HG03575 (cell line): ENCODE measurements around the gene ATP1A3.
"Not testable (repeated sequence)": the region's sequence is repeated elsewhere in the genome, so short reads cannot be mapped to it uniquely, and the experiment has no call there.

Experiments
- ATAC-seq: cut with Tn5 transposase; IDR thresholded peaks from one replicate; pipeline ENCODE4 v1.9.1; 2021; ENCODE audit not compliant: unreplicated experiment, insufficient number of reproducible peaks, low FRiP score; ENCODE audit errors: extremely low read depth

ATP1A3 gene

DNA sequence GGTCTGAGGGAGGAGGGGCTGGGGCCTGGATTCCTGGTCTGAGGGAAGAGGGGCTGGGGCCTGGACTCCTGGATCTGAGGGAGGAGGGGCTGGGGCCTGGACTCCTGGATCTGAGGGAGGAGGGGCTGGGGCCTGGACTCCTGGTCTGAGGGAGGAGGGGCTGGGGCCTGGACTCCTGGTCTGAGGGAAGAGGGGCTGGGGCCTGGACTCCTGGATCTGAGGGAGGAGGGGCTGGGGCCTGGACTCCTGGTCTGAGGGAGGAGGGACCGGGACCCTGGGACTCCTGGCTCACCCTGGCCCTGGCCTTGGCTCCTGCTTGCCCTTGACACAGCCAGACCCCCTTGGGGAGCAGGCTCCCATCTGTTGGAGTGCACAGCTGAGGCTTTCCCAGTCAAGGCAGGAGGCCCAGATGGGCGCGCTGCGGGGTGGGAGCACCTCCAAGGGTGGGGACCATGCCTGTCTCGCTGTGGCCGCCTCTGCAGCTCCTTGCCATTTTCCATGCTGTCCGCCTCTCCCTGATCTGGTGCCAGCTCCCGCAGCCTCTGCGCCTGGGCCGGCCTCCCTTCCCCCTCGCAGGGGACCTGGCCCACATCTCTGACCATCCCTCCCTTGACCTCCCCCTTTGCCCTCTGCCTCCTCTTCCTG is 2.0 kb downstream of the ATP1A3 start:
- ATAC-seq: not testable (repeated sequence)

DNA sequence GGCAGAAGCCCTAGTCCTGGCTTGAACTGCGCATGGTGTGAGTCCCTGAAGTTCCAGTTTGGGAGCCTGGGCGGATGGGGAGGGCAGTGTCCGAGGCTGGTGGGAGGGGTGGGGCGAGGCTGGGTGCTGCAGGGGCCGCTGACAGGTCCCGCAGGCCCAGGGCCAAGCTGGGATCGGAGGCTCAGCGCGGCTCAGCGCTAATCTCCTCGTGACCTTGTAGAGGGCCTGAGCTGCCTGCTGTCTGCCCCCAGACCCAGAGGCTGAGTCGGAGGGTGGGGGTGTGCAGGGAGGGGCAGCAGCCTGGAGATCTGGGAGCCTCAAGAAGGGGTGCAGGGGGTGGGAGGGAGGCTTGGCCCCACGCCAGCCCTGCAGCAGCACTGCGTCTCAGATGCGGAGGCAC is 3.0 kb downstream of the ATP1A3 start:
- ATAC-seq: no peak

DNA sequence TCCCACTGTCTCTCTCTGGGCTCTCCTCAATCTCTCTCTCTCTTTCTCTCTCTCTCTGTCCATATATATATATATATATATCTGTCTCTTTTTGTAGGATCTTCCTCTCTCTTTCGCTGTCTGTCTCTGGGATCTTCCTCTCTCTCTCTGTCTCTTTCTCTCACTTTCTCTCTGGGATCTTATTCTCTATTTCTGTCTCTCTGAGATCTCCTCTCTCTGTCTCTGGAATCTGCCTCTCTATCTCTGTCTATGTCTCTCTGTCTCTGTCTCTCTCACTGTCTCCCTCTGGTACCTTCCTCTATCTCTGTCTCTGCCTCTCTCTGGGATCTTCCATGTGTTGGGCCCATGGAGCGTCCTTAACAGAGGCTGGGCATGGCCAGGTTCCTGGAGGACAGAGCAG is 3.4 kb downstream of the ATP1A3 start:
- no peak for ATAC-seq

DNA sequence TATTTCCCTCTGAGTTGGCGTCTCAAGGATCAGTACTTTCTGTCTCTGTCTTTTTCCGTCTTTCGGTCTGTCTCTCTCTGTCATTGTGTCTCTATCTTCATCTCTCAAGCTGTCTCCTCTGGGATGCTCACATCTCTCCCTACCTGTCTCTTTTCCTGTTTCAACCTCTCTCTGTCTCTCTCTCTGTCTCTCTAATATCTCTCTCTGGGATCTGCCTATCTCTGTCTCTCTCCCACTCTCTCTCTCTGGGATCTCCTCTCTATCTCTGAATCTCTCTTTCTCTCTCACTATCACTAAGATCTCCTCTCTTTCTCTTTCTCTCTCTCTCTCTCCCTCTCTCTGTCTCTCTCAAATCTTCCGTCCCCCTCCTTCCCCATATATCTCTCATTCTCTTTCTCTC is 4.0 kb downstream of the ATP1A3 start:
- ATAC-seq: no peak

DNA sequence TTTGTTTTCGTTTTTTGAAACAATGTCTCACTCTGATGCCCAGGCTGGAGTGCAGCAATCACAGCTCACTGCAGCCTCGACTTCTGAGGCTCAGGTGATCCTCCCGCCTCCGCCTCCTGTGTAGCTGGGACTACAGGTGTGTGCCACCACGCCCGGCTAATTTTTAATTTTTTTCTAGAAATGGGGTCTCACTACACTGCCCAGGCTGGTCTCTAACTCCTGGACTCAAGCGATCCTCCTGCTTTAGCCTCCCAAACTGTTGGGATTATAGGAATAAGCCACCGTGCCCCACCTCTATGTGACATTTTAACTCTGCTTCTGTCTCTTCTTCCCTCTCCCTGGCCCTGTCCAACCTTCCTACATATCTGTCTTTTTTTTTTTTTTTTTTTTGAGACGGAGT is 5.1 kb downstream of the ATP1A3 start:
- ATAC-seq: no peak

DNA sequence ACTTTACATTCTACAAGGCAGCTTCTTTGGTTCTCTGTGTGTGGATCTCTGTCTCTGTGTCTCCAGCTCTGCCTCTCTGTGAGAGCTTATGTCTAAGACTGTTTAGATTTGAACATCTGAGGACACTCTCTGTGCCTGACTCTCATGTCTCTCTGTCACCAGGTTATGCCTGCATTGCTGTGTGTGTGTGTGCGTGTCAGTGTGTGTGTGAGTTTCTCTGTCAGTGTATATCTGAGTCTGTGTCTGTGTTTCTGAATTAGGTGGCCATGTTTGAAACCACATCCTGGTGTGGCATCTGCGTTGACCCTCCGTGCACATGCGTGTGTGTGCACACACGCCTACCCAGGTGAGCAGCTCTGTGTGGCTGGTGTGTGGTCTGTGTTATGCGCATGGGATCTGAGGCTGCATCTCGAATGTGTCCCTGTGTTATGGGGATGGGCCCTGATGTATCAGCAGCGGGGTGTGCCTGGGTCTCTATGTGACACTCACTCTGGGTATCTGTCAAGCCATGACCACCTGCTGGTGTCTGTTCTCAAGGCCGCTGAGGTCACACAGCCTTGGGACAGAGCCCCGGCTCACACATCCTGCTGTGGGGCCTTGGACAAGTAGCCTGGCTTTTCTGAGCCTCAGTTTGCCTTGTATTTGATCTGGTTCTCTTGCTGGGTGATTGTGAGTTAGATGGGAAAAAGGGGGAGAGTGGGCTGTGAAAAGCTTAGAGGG is 6.7 kb downstream of the ATP1A3 start:
- ATAC-seq: no peak

DNA sequence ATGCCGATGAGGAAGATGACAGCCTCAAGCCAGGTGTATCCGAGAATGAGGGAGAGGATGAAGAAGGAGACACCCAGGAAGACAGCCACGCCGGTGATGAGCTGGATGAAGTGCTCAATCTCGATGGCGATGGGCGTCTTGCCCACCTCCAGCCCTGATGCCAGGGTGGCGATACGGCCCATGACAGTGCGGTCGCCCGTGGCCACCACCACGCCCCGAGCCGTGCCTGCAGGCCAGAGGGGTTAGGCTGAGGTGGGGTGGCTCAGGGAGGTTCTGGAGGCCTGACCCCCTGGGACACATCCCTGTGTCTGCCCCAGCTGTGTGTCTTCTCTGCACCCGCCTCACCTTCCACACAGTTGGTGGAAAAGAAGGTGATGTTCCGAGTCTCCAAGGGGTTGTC is 9.1 kb downstream of the ATP1A3 start:
- no peak for ATAC-seq

DNA sequence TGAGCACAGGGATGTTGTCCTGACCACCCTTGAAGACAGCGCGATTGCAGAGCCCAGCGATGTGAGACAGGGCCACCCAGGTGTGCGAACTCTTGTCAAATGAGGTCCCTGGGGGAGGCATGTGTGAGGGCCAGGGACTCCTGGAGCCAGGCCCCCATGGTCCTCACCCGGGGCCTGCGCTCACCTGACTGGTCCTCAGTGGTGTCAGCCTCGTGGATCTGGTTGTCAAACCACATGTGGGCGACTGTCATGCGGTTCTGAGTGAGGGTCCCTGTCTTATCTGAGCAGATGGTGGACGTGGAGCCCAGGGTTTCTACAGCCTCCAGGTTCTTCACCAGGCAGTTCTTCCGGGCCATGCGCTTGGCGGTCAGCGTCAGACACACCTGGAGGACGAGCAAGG is 12.3 kb downstream of the ATP1A3 start:
- no peak for ATAC-seq

DNA sequence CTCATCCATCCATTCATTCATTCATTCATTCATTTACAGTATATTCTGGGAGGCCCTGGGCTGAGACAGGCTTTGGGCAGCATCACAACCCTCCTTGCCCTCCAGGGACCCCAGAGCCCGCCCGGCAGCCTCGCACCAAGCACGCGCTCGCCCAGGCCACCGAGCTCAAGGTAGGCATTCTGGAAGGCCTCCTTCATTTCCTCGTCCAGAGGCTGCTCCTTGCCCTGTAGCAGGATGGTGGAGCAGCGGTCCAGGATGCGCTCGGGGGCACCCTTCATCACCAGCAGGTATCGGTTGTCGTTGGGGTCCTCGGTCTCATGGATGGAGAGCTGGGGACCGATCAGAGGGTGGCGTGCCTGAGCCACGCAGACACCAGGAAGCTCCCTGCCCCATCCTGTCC is 15.6 kb downstream of the ATP1A3 start:
- no peak for ATAC-seq

DNA sequence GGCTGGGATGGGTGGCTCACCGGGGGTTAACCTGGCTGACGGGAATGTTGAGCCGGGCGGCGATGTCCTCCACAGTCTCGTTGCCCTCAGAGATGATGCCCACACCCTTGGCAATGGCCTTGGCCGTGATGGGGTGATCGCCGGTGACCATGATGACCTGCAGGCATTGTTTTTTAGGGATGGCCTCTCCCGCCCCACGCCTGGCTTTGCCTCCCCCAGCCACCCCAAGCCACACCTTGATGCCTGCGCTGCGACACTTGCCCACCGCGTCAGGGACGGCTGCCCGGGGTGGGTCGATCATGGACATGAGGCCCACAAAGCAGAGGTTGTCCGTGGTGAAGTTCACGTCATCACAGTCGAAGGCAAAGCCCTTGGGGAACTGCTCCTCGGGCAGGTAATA is 16.1 kb downstream of the ATP1A3 start:
- ATAC-seq: no peak

DNA sequence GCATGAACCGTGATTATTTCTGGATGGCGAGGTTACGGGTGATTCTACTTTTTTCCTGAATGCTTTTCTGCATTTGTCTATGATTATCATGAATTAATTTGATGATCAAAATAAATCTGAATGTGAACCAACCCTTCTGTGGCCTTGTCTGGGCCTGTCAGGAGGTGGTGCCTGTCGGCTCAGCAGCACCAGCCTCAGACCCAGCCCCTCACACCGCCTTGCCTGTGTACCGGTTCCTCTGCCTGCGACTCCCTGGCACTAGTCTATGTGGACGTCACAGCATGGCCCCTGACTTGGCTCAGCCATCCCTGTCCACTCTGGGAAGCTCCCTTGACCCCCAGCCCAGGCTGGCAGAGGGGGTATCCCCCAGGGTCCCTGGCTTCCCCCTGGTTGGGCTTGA is 19.4 kb downstream of the ATP1A3 start:
- ATAC-seq: no peak

DNA sequence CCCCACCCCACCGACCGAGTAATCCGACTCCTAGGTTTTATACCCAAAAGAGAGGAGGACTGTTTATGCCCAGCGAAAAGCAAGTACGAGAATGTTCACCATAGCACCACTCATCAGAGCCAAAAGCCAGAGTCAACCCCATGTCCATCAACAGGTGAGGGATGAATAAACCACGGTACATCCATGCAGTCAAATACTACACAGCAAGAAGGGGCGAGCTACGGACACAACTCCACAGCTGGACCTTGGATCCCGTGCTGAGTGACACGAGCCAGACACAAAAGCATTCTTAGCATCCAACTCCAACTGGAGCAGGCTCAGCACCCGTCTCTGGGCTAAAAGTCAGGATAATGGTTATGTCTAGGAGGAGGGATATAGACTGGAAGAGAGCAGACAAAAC is 22.7 kb downstream of the ATP1A3 start:
- no peak for ATAC-seq

DNA sequence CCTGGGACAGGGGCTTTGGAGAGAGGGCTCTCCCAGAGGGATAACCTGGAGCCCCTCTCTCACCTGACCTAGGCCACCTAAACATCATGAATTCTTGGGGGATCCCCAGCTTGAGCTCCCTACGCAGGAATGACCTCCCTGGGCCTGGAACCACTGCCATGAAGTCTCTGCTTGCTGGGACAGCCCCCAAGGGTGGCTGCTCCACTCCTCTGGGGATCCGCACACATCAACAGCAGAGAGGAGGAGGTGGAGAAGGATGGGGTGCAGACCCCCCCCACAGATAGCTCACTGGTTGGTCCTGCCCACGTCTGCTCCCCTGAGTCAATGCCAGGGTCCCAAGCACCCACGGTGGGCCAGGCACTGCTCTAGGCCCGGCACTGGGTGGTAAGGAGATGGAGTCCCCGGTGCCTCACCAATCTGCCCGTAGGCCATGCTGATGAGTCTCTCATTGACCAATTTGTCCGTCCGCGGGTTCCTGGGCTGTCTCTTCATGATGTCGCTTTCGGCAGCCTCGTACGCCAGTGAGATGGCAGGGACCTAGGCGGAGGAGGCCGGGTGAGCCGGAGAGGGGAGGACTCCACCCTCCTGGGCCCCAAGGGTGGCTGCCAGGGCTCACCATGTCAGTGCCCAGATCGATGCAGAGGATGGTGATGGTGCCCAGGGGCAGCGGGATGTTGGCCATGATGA is 24.1 kb downstream of the ATP1A3 start:
- ATAC-seq: no peak

DNA sequence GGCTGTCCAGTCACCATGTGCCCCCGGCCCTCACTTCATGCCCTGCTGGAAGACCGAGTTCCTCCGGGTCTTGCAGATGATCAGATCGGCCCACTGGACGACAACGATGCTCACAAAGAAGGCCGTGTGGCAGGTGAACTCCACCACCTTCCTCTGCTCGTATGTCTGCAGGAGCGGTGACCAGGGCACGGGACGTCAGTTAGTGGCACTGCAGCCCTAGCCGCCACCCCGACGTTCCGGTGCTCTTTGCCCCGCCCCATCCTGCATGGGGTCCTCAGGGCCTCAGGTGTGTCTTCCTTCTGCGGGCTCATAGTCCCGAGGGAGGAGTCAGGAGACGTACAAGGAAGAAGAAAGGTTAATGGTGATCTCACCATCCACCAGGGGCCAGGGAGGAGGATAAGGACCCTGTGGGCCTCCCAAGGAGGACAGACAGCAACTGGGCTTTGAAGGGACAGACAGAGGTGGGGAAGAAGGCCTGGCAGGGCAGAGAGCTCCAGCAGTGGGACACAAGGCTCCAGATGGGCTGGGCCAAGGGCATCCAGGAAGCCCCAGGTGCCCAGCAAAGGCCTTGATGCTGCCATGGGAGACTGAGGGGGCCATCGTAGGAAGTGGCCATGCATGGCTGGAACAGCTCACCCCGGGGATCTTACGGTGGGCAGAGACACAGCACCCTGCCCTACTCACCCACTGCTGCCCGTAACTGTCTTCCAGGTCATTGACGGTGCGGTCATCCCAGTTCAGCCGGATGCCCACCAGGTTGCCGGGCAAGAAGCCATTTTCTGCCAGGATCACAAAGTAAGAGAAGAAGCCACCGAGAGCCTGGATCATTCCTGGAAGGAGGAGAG is 25.1 kb downstream of the ATP1A3 start:
- no peak for ATAC-seq

DNA sequence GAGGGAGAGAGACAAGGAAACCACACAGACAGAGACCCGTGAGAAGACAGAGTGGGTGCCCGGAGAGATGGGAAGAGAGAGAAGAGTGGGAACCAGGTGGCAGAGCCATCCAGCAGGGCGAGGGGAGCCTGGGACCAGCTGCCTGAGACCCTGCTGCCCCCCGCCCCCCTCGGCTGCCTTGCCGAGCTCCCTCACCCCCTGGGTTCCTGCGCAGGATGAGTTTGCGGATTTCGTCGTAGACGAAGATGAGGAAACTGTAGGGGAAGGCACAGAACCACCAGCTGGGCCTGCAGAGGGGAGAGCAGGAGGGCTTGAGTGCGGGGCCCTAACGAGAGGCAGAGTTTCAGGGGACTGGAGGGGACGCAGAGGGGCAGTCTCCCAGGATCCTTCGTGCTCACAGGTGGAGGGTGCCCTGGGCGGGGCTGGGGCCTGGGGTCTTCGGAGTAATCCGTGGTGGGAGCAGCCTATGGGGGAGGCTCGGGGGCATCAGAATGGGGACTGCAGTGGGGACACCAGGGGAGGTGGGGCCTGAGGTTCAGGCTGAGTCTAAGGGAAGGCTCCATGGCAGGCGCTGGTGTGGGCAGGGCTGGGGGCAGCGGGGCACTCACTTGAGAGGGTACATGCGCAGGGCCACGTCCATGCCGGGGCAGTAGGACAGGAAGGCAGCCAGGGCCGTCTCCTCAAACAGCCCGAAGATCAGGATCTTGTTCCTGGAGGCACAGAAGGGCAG is 26.8 kb downstream of the ATP1A3 start:
- ATAC-seq: no peak

DNA sequence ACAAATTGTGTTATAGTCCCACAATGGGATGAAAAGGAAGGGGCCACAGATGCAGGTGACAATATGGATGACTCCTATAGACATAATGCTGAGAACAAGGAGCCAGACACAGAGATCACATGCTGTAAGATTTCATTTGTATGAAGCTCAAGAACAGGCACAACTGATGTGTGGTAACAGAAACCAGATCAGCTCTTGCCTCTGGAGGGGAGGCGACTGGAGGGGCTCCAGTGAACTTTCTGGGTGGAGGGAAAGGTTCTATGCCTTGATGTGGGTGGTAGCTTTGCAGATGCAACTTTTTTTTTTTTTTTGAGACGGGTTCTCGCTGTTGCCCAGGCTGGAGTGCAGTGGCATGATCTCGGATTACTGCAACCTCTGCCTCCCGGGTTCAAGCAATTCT is 28.9 kb downstream of the ATP1A3 start:
- ATAC-seq: no peak

DNA sequence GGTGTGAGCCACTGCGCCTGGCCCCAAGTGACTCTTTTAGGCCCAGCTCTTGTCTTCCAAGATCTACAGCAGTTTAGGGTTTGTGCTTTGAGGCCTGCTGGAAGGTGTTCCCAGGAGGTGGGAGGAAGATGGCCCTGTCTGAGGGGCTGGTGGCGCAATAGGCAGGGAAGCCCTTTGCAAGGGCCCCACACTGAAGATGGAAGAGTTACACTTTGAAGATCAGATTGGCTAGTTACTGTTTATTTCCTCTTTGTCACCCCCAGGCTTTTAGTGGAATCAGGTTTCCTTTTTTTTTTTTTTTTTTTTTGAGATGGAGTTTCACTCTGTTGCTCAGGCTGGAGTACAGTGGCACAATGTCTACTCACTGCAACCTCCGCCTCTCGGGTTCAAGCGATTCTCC is 33.1 kb downstream of the ATP1A3 start:
- no peak for ATAC-seq

DNA sequence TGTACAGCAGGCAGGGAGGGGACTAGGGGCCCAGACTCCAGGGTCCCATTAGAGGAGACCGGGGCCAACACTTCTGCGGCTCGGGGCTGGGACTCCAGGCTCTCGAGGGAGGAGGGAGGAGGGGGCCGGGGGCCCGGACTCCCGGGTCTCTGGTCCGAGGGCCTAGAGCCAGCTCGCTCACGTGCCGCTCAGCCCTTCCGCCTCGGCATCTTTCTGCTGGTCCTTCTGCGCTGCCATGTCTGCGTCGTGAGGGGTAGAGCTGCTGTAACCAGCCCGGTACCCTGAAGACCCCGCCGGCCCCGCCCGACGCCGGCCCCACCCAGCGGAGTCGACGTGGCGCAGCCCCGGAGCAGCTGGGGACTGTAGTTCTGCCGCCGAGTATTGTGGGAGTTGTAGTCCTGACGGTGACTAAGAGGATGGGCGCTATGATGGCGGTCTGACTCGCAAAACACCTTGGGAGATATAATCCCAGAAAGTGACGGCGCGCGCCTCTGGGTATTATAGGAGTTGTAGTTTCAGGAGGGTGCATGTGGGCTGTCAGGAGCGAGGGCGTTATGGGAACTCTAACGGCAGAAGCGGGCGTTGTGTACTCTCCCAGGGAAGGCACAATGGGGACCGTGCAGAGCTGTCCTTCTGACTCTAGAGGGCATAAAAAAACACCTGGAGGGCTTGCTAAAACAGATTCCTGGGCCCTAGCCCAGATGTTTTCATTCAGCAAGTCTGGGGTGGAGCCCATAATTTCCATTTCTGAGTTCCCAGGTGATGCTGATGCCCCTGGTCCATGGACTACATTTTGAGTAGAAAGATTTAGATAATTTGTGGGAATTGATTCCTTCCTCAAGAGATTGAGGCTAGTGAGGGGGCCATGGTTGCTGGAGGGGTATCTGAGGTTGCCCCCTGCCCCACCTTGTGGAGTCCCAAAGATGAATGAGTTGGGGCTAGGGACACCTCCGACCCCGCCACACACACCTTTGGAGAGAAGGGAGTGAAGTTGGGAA is 34.7 kb downstream of the ATP1A3 start, which contains the start of gene RABAC1:
Gene RABAC1 (minus strand): TSS at position 266 of the 998 bp plus-strand sequence. CDS start 29 bp downstream, at position 237.
- ATAC-seq: no peak
